Ascending aorta (tissue), 2 donors: ENCODE results near the gene EPN1. TPM values are rescaled to one million over a fixed set of nuclear protein-coding genes. Genes with fewer than 3 reads are reported as not detected.

ENCODE experiments used
- DNase-seq, 2 donors: peaks; one replicate each; pipeline ENCODE4 v3.0.0-alpha.2; 2019; ENCODE audit warnings: low spot score in 2 of 2
- H3K27ac ChIP-seq, 2 donors: fragments of 200-600 bp; sonication (generic); one replicate each; pipeline ENCODE4 v1.5.1; 2016 to 2017; ENCODE audit warnings: mild to moderate bottlenecking in 1 of 2
- H3K27me3 ChIP-seq: fragments of 200-600 bp; sonication (generic); one replicate; pipeline ENCODE4 v1.5.1; 2017
- H3K36me3 ChIP-seq, 2 donors: fragments of 200-600 bp; sonication (generic); one replicate each; pipeline ENCODE4 v1.5.1; 2016
- H3K4me1 ChIP-seq, 2 donors: fragments of 200-600 bp; sonication (generic); one replicate each; pipeline ENCODE4 v1.5.1; 2016 to 2017; ENCODE audit warnings: mild to moderate bottlenecking in 1 of 2
- H3K4me3 ChIP-seq, 2 donors: fragments of 200-600 bp; sonication (generic); one replicate each; pipeline ENCODE4 v1.5.1; 2016 to 2017; ENCODE audit warnings: mild to moderate bottlenecking in 1 of 2
- H3K9me3 ChIP-seq, 2 donors: fragments of 200-600 bp; sonication (generic); one replicate each; pipeline ENCODE4 v1.5.1; 2016
- intact Hi-C: fragments of 100-400 bp; cut with DNase I; formaldehyde crosslinking; loops from one replicate; pipeline ENCODE4 v1.15.1; 2023
- total RNA-seq: library from RNA; depleted of rRNA; stranded (reverse); fragments of >200 nt; gene quantifications from one replicate; pipeline ENCODE4 v1.1.0, GENCODE V29; 2016
- TF ChIP-seq, protein P1 (sequence below), 3 experiments: fragments of 200-600 bp in 2 of 3; fragments of 450-650 bp in 1 of 3; sonication (generic) in 2 of 3; IDR thresholded peaks; one replicate each; pipeline ENCODE4 v1.5.1; 2016 to 2019; ENCODE audit warnings: antibody characterized with exemption in 3 of 3, mild to moderate bottlenecking in 1 of 3, moderate library complexity in 1 of 3

The EPN1 gene
- total RNA-seq, 1 donor from 2014 or later, result 122 TPM

DNA sequence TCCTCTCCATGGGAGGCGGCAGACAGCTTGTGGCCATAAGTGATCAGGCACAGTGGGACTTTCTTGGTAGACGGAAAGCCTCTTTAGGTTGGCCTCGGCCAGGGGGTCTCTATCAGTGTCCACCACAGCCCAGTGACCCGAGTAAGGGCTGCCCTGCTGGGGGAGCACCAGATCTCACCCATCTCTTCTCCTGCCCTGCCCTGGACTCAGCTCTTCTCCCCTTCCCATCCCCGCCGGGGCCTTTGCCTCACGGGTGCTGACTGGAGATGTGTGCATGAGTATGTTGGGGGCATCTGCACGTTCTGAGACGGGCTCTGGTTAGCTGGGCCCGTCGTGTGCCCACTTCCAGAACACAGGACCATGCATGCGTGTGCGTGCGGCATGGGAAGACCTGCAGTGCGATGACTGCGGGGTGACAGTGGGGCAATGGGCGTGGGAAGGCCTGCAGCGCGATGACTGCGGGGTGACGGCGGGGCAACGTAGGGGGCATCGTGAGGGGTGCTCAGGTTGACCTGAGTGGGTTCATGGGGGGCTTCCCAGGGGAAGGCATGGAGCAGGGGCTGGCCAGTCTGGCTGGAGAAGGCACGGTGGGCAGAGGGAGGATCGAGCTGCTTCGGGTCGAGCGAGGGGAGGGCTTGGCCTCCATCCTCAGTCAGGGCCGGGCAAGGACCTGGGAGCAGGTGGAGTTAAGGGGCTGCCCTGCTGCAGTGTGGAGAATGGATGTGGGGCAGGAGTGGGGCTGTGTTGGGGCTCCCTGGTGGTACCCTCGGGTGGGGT lies 15.9 kb downstream of the EPN1 start:
- Histone ChIP-seq H3K4me1 (no peaks in the 10 kb centered on the region), H3K36me3 (peaks cover 91 to 95% of the 10 kb centered on the region in 2 donors), H3K4me3 (no peak overlapping the region), H3K27me3 (no peaks in the 10 kb centered on the region), H3K9me3 (no peaks in the 10 kb centered on the region), H3K27ac (no peak overlapping the region)
- intact Hi-C loops, result no loop called here
- TF ChIP-seq, protein P1, sequence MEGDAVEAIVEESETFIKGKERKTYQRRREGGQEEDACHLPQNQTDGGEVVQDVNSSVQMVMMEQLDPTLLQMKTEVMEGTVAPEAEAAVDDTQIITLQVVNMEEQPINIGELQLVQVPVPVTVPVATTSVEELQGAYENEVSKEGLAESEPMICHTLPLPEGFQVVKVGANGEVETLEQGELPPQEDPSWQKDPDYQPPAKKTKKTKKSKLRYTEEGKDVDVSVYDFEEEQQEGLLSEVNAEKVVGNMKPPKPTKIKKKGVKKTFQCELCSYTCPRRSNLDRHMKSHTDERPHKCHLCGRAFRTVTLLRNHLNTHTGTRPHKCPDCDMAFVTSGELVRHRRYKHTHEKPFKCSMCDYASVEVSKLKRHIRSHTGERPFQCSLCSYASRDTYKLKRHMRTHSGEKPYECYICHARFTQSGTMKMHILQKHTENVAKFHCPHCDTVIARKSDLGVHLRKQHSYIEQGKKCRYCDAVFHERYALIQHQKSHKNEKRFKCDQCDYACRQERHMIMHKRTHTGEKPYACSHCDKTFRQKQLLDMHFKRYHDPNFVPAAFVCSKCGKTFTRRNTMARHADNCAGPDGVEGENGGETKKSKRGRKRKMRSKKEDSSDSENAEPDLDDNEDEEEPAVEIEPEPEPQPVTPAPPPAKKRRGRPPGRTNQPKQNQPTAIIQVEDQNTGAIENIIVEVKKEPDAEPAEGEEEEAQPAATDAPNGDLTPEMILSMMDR (IDR thresholded peaks at IDR 0.05), result no peak
- no peak for DNase-seq

- Histone ChIP-seq H3K9me3 (no peaks in the 10 kb centered on the region), H3K4me3 (no peak overlapping the region), H3K27me3 (no peaks in the 10 kb centered on the region), H3K4me1 (no peaks in the 10 kb centered on the region), H3K27ac (no peak overlapping the region), H3K36me3 (peaks cover 91 to 94% of the 10 kb centered on the region in 2 donors)
- TF ChIP-seq, protein P1 (IDR thresholded peaks at IDR 0.05), result no peak
- intact Hi-C loops, result no loop called here
- DNase-seq, result no peak
Observed at GRCh38 chr19:55691561-55692481, 16.8 kb downstream of the EPN1 start.

GRCh38 chr19:55692681-55693081 lies 17.7 kb downstream of the EPN1 start:
- intact Hi-C loops, result no loop called here
- peaks cover 84 to 92% of the 10 kb centered on the region in 2 donors for H3K36me3 ChIP-seq
- no peak overlapping the region for H3K4me3 ChIP-seq
- no peaks in the 10 kb centered on the region for H3K9me3 ChIP-seq
- no peak overlapping the region for H3K27ac ChIP-seq
- no peaks in the 10 kb centered on the region for H3K27me3 ChIP-seq
- DNase-seq, result no peak
- TF ChIP-seq, protein P1 (IDR thresholded peaks at IDR 0.05), result no peak
- no peaks in the 10 kb centered on the region for H3K4me1 ChIP-seq

GRCh38 chr19:55693336-55693974 lies 18.4 kb downstream of the EPN1 start:
- no peaks in the 10 kb centered on the region for H3K9me3 ChIP-seq
- intact Hi-C loops, result no loop called here

GRCh38 chr19:55694241-55694655 lies 19.2 kb downstream of the EPN1 start:
- H3K4me3 ChIP-seq, result no peak overlapping the region
- intact Hi-C loops, result no loop called here
- H3K36me3 ChIP-seq, result peaks cover 74 to 83% of the 10 kb centered on the region in 2 donors
- no peak for DNase-seq
- no peaks in the 10 kb centered on the region for H3K27me3 ChIP-seq
- H3K9me3 ChIP-seq, result no peaks in the 10 kb centered on the region
- TF ChIP-seq, protein P1 (IDR thresholded peaks at IDR 0.05), result no peak
- H3K27ac ChIP-seq, result no peak overlapping the region
- H3K4me1 ChIP-seq, result no peaks in the 10 kb centered on the region

More at GRCh38 chr19:55693336-55693974, 18.4 kb downstream of the EPN1 start:
- Histone ChIP-seq H3K27ac (no peak overlapping the region), H3K27me3 (no peaks in the 10 kb centered on the region), H3K4me3 (no peak overlapping the region), H3K4me1 (no peaks in the 10 kb centered on the region), H3K36me3 (peaks cover 82 to 89% of the 10 kb centered on the region in 2 donors)
- TF ChIP-seq, protein P1 (IDR thresholded peaks at IDR 0.05), result no peak
- DNase-seq, result no peak
